CD14-positive monocyte (primary cell): ENCODE measurements around the gene FBN1. TPM values are rescaled to one million over a fixed set of nuclear protein-coding genes. Genes with fewer than 3 reads are reported as not detected.

Experiments
- DNase-seq, 3 donors: peaks; one replicate each; pipeline ENCODE4 v3.0.0-alpha.2; 2011 to 2022
- H2AFZ ChIP-seq: 2 replicates; pipeline ENCODE4 v1.6.0; 2012; ENCODE audit warnings: mild to moderate bottlenecking, low read depth, low read length, inconsistent platforms; ENCODE audit not compliant: insufficient read depth, poor library complexity, severe bottlenecking
- H3K27ac ChIP-seq, 2 donors: 1 replicate in 1 of 2; 2 replicates in 1 of 2; pipeline ENCODE4 v1.5.1; 2012 to 2013; ENCODE audit warnings: low read length in 2 of 2, control low read depth in 1 of 2, inconsistent platforms in 1 of 2, low read depth in 1 of 2, mild to moderate bottlenecking in 1 of 2
- H3K27me3 ChIP-seq, 2 donors: one replicate each; pipeline versions ENCODE4 v1.6.0 to v1.6.1; 2011 to 2013; ENCODE audit warnings: low read length in 2 of 2; ENCODE audit not compliant: control insufficient read depth in 2 of 2, insufficient read depth in 2 of 2
- H3K36me3 ChIP-seq, 2 donors: replicated peaks in 1 of 2; 1 replicate in 1 of 2; 2 replicates in 1 of 2; pipeline versions ENCODE4 v1.5.1 to v1.6.1; 2012 to 2013; ENCODE audit warnings: low read length in 2 of 2, control low read depth in 1 of 2, inconsistent platforms in 1 of 2, mild to moderate bottlenecking in 1 of 2; ENCODE audit not compliant: insufficient read depth in 2 of 2, control insufficient read depth in 1 of 2
- H3K4me1 ChIP-seq, 2 donors: 1 replicate in 1 of 2; 2 replicates in 1 of 2; pipeline versions ENCODE4 v1.5.1 to v1.6.1; 2012 to 2013; ENCODE audit warnings: low read length in 2 of 2, control low read depth in 1 of 2, inconsistent platforms in 1 of 2, mild to moderate bottlenecking in 1 of 2, moderate library complexity in 1 of 2; ENCODE audit not compliant: insufficient read depth in 2 of 2, control insufficient read depth in 1 of 2
- H3K4me2 ChIP-seq: replicated peaks from 2 replicates; pipeline ENCODE3; 2012; ENCODE audit warnings: low read length, moderate library complexity, mild to moderate bottlenecking; ENCODE audit not compliant: poor library complexity, severe bottlenecking; ENCODE audit errors: extremely low read depth
- H3K4me3 ChIP-seq, 3 experiments: fragments of 200-600 bp in 1 of 3; sonication (generic) in 1 of 3; replicated peaks in 1 of 3; 1 replicate in 2 of 3; 2 replicates in 1 of 3; pipeline ENCODE4 v1.5.1; 2011 to 2013; ENCODE audit warnings: low read length in 3 of 3, mild to moderate bottlenecking in 3 of 3, control low read depth in 2 of 3, low read depth in 2 of 3, inconsistent platforms in 1 of 3, moderate library complexity in 1 of 3
- H3K79me2 ChIP-seq: 2 replicates; pipeline ENCODE4 v1.6.0; 2012; ENCODE audit warnings: mild to moderate bottlenecking, control low read depth, inconsistent platforms, low read length, moderate library complexity; ENCODE audit not compliant: insufficient read depth
- H3K9ac ChIP-seq: 2 replicates; pipeline ENCODE4 v1.6.0; 2017; ENCODE audit warnings: low read length, mild to moderate bottlenecking; ENCODE audit not compliant: insufficient read depth, poor library complexity, severe bottlenecking
- H3K9me3 ChIP-seq, 2 donors: replicated peaks in 1 of 2; 1 replicate in 1 of 2; 2 replicates in 1 of 2; pipeline versions ENCODE4 v1.5.1 to v1.6.1; 2012 to 2013; ENCODE audit warnings: low read length in 2 of 2, control low read depth in 1 of 2; ENCODE audit not compliant: control insufficient read depth in 1 of 2, insufficient read depth in 1 of 2
- H4K20me1 ChIP-seq: 2 replicates; pipeline ENCODE4 v1.6.0; 2012; ENCODE audit warnings: mild to moderate bottlenecking, low read length, control low read depth, moderate library complexity; ENCODE audit not compliant: insufficient read depth
- H3K27ac Mint-ChIP-seq, 7 donors: one replicate each; pipeline ENCODE4 v1.8.0; 2020; ENCODE audit warnings: mild to moderate bottlenecking in 7 of 7, mixed read lengths in 7 of 7, moderate library complexity in 6 of 7, inconsistent platforms in 2 of 7
- H3K27me3 Mint-ChIP-seq, 3 donors: one replicate each; pipeline ENCODE4 v1.8.0; 2021 to 2022; ENCODE audit warnings: low read depth in 3 of 3, mild to moderate bottlenecking in 3 of 3, mixed read lengths in 3 of 3, moderate library complexity in 3 of 3, inconsistent platforms in 1 of 3
- H3K36me3 Mint-ChIP-seq, 2 donors: one replicate each; pipeline ENCODE4 v1.8.0; 2020; ENCODE audit warnings: mixed read lengths in 2 of 2, inconsistent platforms in 1 of 2, mild to moderate bottlenecking in 1 of 2
- H3K4me1 Mint-ChIP-seq: one replicate; pipeline ENCODE4 v1.8.0; 2020; ENCODE audit warnings: mild to moderate bottlenecking, mixed read lengths
- H3K4me3 Mint-ChIP-seq, 2 donors: one replicate each; pipeline ENCODE4 v1.8.0; 2020; ENCODE audit warnings: mild to moderate bottlenecking in 2 of 2, mixed read lengths in 2 of 2, moderate library complexity in 1 of 2
- H3K9me3 Mint-ChIP-seq, 7 donors: one replicate each; pipeline ENCODE4 v1.8.0; 2020 to 2022; ENCODE audit warnings: mixed read lengths in 7 of 7, mild to moderate bottlenecking in 6 of 7, moderate library complexity in 6 of 7, inconsistent platforms in 2 of 7
- CTCF ChIP-seq: fragments of 200-600 bp; IDR thresholded peaks from one replicate; pipeline ENCODE4 v1.8.0; 2022; ENCODE audit warnings: antibody characterized with exemption, mild to moderate bottlenecking
- WGBS: methylation state at CpG from one replicate; pipeline ENCODE4 v1.1.5; 2013; ENCODE audit warnings: missing lambda C conversion rate; ENCODE audit not compliant: insufficient coverage; 5-methylcytosine and 5-hydroxymethylcytosine counted together
- intact Hi-C, 2 donors: fragments of 100-400 bp; cut with micrococcal nuclease; formaldehyde crosslinking; loops; one replicate each; pipeline versions ENCODE4 v1.15.0 to v1.15.1; 2023
- polyA plus RNA-seq, 3 donors: library from polyadenylated mRNA; depleted of rRNA in 1 of 3; unstranded in 2 of 3; stranded (reverse) in 1 of 3; fragments of 300-500 nt in 2 of 3; fragments of >200 nt in 1 of 3; fragmentation: Illumina TruSeq in 2 of 3; gene quantifications; 1 replicate in 2 of 3; 2 replicates in 1 of 3; pipeline ENCODE4 v1.2.3, GENCODE V29; 2012 to 2021

Gene FBN1
- polyA plus RNA-seq, 3 donors = 0.29 TPM; not detected in 2

GRCh38 chr15:48603123-48603500 lies 42.4 kb downstream of the FBN1 start:
- H3K27me3 Mint-ChIP-seq = peaks cover 0 to 1% (median 0%) of the 10 kb centered on the region in 3 donors
- Histone ChIP-seq H4K20me1 (no peaks in the 10 kb centered on the region), H3K27ac (no peak overlapping the region), H3K4me2 (no peak overlapping the region), H3K36me3 (no peaks in the 10 kb centered on the region), H2AFZ (no peak overlapping the region), H3K4me1 (no peaks in the 10 kb centered on the region), H3K4me3 (no peak overlapping the region), H3K9me3 (no peaks in the 10 kb centered on the region), H3K79me2 (no peaks in the 10 kb centered on the region), H3K9ac (no peak overlapping the region), H3K27me3 (no peaks in the 10 kb centered on the region)
- intact Hi-C loops = no loop called here
- no peak overlapping the region for H3K27ac Mint-ChIP-seq
- peaks cover 0 to 10% (median 0%) of the 10 kb centered on the region in 7 donors for H3K9me3 Mint-ChIP-seq
- H3K36me3 Mint-ChIP-seq = no peaks in the 10 kb centered on the region
- WGBS = no CpG with 5 or more reads among the region's 6 CpGs
- DNase-seq = no peak
- H3K4me1 Mint-ChIP-seq = no peaks in the 10 kb centered on the region
- no peak for TF ChIP-seq CTCF
- no peak overlapping the region for H3K4me3 Mint-ChIP-seq

GRCh38 chr15:48602358-48603122 lies 43.0 kb downstream of the FBN1 start:
- H3K27me3 ChIP-seq = no peaks in the 10 kb centered on the region
- no peak overlapping the region for H2AFZ ChIP-seq
- intact Hi-C loops = no loop called here
- no peaks in the 10 kb centered on the region for H3K9me3 ChIP-seq
- no peaks in the 10 kb centered on the region for H3K36me3 ChIP-seq
- no peaks in the 10 kb centered on the region for H3K4me1 Mint-ChIP-seq
- no peak overlapping the region for H3K4me3 Mint-ChIP-seq
- no CpG with 5 or more reads among the region's 4 CpGs for WGBS
- no peak for DNase-seq
- no peaks in the 10 kb centered on the region for H3K36me3 Mint-ChIP-seq
- TF ChIP-seq CTCF = no peak
- no peak overlapping the region for H3K27ac Mint-ChIP-seq
- no peak overlapping the region for H3K4me3 ChIP-seq
- no peak overlapping the region for H3K9ac ChIP-seq
- H3K9me3 Mint-ChIP-seq = peaks cover 0 to 10% (median 0%) of the 10 kb centered on the region in 7 donors
- H3K27me3 Mint-ChIP-seq = peaks cover 0 to 1% (median 0%) of the 10 kb centered on the region in 3 donors
- H3K27ac ChIP-seq = no peak overlapping the region
- H3K4me2 ChIP-seq = no peak overlapping the region
- H3K4me1 ChIP-seq = no peaks in the 10 kb centered on the region
- no peaks in the 10 kb centered on the region for H4K20me1 ChIP-seq
- no peaks in the 10 kb centered on the region for H3K79me2 ChIP-seq
